Mesenchymal stem cell (in vitro differentiated cells and primary cell): Measurements from ENCODE around the gene CMTM5.

ENCODE experiments used
- DNase-seq: peaks from one replicate; pipeline ENCODE4 v3.0.0-alpha.2; 2013
- H2AFZ ChIP-seq: one replicate; pipeline ENCODE4 v1.6.1; 2013; ENCODE audit warnings: low read depth, mild to moderate bottlenecking, control low read depth, inconsistent platforms, low read length, moderate library complexity
- H2AK5ac ChIP-seq: 2 replicates; pipeline ENCODE4 v1.6.1; 2013; ENCODE audit warnings: low read length, moderate library complexity, mild to moderate bottlenecking, inconsistent platforms; ENCODE audit not compliant: severe bottlenecking
- H2BK120ac ChIP-seq: one replicate; pipeline ENCODE4 v1.6.1; 2013; ENCODE audit warnings: low read depth, mild to moderate bottlenecking, inconsistent platforms, low read length, moderate library complexity
- H2BK12ac ChIP-seq, 2 experiments: one replicate each; pipeline ENCODE4 v1.6.1; 2013; ENCODE audit warnings: inconsistent platforms in 2 of 2, low read length in 2 of 2, mild to moderate bottlenecking in 2 of 2, moderate library complexity in 2 of 2, control low read depth in 1 of 2
- H2BK15ac ChIP-seq: one replicate; pipeline ENCODE4 v1.6.1; 2013; ENCODE audit warnings: mild to moderate bottlenecking, low read depth, inconsistent platforms; ENCODE audit not compliant: poor library complexity, severe bottlenecking
- H2BK5ac ChIP-seq: 2 replicates; pipeline ENCODE4 v1.6.1; 2013; ENCODE audit warnings: low read depth, mild to moderate bottlenecking, low read length, control low read depth, inconsistent platforms; ENCODE audit not compliant: poor library complexity, severe bottlenecking
- H3K14ac ChIP-seq, 2 experiments: one replicate each; pipeline ENCODE4 v1.6.1; 2013; ENCODE audit warnings: inconsistent platforms in 2 of 2, low read length in 2 of 2, control low read depth in 1 of 2, mild to moderate bottlenecking in 1 of 2, moderate library complexity in 1 of 2
- H3K18ac ChIP-seq, 2 experiments: one replicate each; pipeline ENCODE4 v1.6.1; 2013; ENCODE audit warnings: inconsistent platforms in 2 of 2, low read length in 2 of 2, control low read depth in 1 of 2, low read depth in 1 of 2, mild to moderate bottlenecking in 1 of 2
- H3K23ac ChIP-seq, 2 experiments: one replicate each; pipeline ENCODE4 v1.6.1; 2013; ENCODE audit warnings: inconsistent platforms in 2 of 2, low read length in 2 of 2, mild to moderate bottlenecking in 2 of 2, moderate library complexity in 2 of 2, control low read depth in 1 of 2
- H3K27ac ChIP-seq: 2 replicates; pipeline ENCODE4 v1.5.1; 2013; ENCODE audit warnings: mild to moderate bottlenecking, moderate library complexity, low read length, control low read depth, inconsistent platforms; ENCODE audit not compliant: poor library complexity, severe bottlenecking
- H3K27me3 ChIP-seq, 2 experiments: 2 replicates each; pipeline versions ENCODE4 v1.6.1 to v1.7.0; 2013; ENCODE audit warnings: low read length in 2 of 2, mild to moderate bottlenecking in 2 of 2, moderate library complexity in 2 of 2, control low read depth in 1 of 2, inconsistent platforms in 1 of 2; ENCODE audit not compliant: control insufficient read depth in 1 of 2, insufficient read depth in 1 of 2
- H3K36me3 ChIP-seq, 2 experiments: 2 replicates each; pipeline versions ENCODE4 v1.6.1 to v1.7.0; 2013; ENCODE audit warnings: low read length in 2 of 2, control low read depth in 1 of 2, inconsistent platforms in 1 of 2, low read depth in 1 of 2, mild to moderate bottlenecking in 1 of 2; ENCODE audit not compliant: insufficient read depth in 2 of 2, control insufficient read depth in 1 of 2
- H3K4ac ChIP-seq, 2 experiments: one replicate each; pipeline ENCODE4 v1.6.1; 2013; ENCODE audit warnings: inconsistent platforms in 2 of 2, low read length in 2 of 2, mild to moderate bottlenecking in 2 of 2, moderate library complexity in 2 of 2, control low read depth in 1 of 2, low read depth in 1 of 2
- H3K4me1 ChIP-seq: 2 replicates; pipeline ENCODE4 v1.6.1; 2013; ENCODE audit warnings: low read depth, low read length, control low read depth; ENCODE audit not compliant: control insufficient read depth, insufficient read depth
- H3K4me2 ChIP-seq: 2 replicates; pipeline ENCODE4 v1.6.1; 2013; ENCODE audit warnings: low read length, mild to moderate bottlenecking, inconsistent platforms; ENCODE audit not compliant: poor library complexity, severe bottlenecking
- H3K4me3 ChIP-seq, 2 experiments: 2 replicates each; pipeline versions ENCODE4 v1.5.1 to v1.7.0; 2013; ENCODE audit warnings: low read length in 2 of 2, mild to moderate bottlenecking in 2 of 2, control low read depth in 1 of 2, low read depth in 1 of 2; ENCODE audit not compliant: insufficient read depth in 1 of 2
- H3K79me1 ChIP-seq: replicated peaks from 2 replicates; pipeline ENCODE4 v1.6.1; 2013; ENCODE audit warnings: mild to moderate bottlenecking, control low read depth, low read length, inconsistent platforms; ENCODE audit not compliant: poor library complexity, severe bottlenecking
- H3K9ac ChIP-seq: 2 replicates; pipeline ENCODE4 v1.7.0; 2013; ENCODE audit warnings: mild to moderate bottlenecking, low read length, moderate library complexity
- H3K9me3 ChIP-seq: 2 replicates; pipeline ENCODE4 v1.7.0; 2013; ENCODE audit warnings: mild to moderate bottlenecking, low read length; ENCODE audit not compliant: control insufficient read depth
- H4K8ac ChIP-seq: one replicate; pipeline ENCODE4 v1.6.1; 2013; ENCODE audit warnings: inconsistent platforms, mild to moderate bottlenecking, low read length, moderate library complexity
- H4K91ac ChIP-seq: one replicate; pipeline ENCODE4 v1.6.1; 2013; ENCODE audit warnings: mild to moderate bottlenecking, low read length, inconsistent platforms
- WGBS: methylation state at CpG from one replicate; pipeline ENCODE4 v1.1.7; 2013; ENCODE audit warnings: mixed read lengths; 5-methylcytosine and 5-hydroxymethylcytosine counted together

The CMTM5 gene

DNA sequence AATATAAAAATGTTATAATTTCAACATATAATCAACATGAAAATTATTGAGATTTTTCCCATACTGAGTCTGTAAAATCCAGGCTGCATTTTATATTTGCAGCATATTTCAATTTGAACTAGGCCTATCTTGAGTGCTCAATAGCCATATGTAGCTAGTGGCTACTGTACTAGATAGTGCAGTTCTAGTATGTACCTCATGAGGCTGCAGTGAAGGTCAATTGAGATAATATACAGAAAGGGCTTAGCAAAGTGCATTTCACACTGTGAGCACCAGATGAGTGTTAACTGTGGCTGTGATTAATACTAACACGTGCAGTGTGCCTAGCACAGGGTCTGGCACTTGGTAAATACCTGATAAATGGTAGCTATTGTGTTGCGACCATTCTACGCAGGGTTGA, 18.8 kb upstream of the CMTM5 start:
- Histone ChIP-seq H3K36me3 (peaks cover 12 to 37% of the 10 kb centered on the region in 2 experiments), H3K23ac (no peak overlapping the region), H2BK15ac (no peak overlapping the region), H3K4me3 (no peak overlapping the region), H2BK5ac (no peak overlapping the region), H3K27ac (no peak overlapping the region), H2AFZ (no peak overlapping the region), H3K4me1 (peaks cover 5% of the 10 kb centered on the region), H3K79me1 (peaks cover 25% of the 10 kb centered on the region), H3K14ac (no peak overlapping the region), H3K9ac (no peak overlapping the region), H4K8ac (no peak overlapping the region), H3K9me3 (no peaks in the 10 kb centered on the region), H3K4ac (no peak overlapping the region), H3K4me2 (no peak overlapping the region), H2AK5ac (no peak overlapping the region), H4K91ac (no peak overlapping the region), H3K27me3 (peaks cover 0 to 2% of the 10 kb centered on the region in 2 experiments), H2BK12ac (no peak overlapping the region), H2BK120ac (no peak overlapping the region), H3K18ac (no peak overlapping the region)
- DNase-seq: no peak
- 95% methylated on average over 3 of the region's 3 CpGs for WGBS

DNA sequence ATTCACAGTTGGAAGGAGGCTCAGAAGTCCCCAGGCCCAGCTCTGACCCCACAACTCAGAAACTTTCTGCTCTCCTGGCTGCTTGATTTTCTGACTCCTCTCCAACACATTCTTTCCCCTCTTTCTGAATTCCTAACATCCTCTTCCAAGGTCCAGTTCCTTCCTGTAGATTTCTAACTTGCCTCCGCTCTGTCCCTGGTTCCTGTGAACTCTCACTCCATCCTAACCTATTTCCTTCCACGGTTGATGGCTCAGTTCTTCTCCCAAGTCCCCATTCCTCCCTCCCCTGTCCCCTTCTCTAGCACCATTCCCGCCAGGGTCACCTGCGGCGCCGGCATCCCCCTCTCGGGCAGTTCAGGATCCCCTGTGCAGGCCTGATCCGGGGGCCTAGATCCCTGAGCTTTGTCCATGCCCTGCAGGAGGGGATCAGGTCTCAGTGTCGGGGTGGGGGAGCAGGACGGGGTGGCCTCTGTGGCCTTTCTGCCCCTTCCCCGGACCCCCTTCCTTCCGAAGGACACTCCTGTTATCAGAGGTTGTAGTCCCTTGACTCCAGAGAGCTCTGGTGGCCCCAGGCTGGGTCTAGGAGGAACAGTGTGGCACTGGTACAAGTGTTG, 18.2 kb upstream of the CMTM5 start:
- Histone ChIP-seq H3K23ac (no peak overlapping the region), H3K4ac (no peak overlapping the region), H3K18ac (no peak overlapping the region), H2AFZ (no peak overlapping the region), H2BK15ac (no peak overlapping the region), H4K8ac (no peak overlapping the region), H4K91ac (no peak overlapping the region), H3K9ac (no peak overlapping the region), H2BK120ac (no peak overlapping the region), H3K14ac (no peak overlapping the region), H3K4me3 (no peak overlapping the region), H2BK12ac (no peak overlapping the region), H2AK5ac (no peak overlapping the region), H2BK5ac (no peak overlapping the region), H3K27ac (no peak overlapping the region), H3K79me1 (peaks cover 25% of the 10 kb centered on the region), H3K9me3 (no peaks in the 10 kb centered on the region), H3K27me3 (no peaks in the 10 kb centered on the region), H3K36me3 (peaks cover 12 to 37% of the 10 kb centered on the region in 2 experiments), H3K4me2 (no peak overlapping the region), H3K4me1 (peaks cover 5% of the 10 kb centered on the region)
- WGBS: 95% methylated on average over 11 of the region's 12 CpGs
- DNase-seq: no peak

DNA sequence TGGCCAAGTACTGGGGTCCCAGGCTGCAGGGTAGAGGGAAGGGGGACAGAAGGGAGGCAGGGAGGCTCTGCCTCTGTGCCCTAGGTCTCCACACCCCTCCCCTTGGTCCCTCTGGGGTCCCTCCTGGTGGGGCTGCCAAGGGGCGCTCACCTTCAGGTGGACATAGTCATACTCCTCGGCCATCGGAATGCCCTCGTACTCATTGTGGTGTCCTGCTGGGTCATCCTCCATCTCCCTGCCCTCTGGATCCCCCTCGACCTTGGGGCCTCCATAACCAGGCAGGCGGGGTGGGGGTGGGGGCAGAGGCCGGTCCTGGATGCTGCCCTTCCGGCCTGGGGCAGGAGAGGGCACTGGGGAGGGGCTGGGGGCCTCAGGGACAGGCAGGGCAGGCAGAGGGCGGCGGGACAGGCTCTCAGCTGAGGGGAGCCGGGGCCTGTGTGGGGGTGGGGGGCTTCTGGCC, 17.6 kb upstream of the CMTM5 start:
- no peak overlapping the region for H3K27ac ChIP-seq
- H3K23ac ChIP-seq: no peak overlapping the region
- peaks cover 12 to 37% of the 10 kb centered on the region in 2 experiments for H3K36me3 ChIP-seq
- whole genome bisulfite sequencing: 81% methylated on average over 8 of the region's 11 CpGs
- no peak overlapping the region for H2AFZ ChIP-seq
- no peak overlapping the region for H4K8ac ChIP-seq
- H2BK5ac ChIP-seq: no peak overlapping the region
- H3K4me3 ChIP-seq: no peak overlapping the region
- H2BK120ac ChIP-seq: no peak overlapping the region
- H3K9ac ChIP-seq: no peak overlapping the region
- peaks cover 27% of the 10 kb centered on the region for H3K79me1 ChIP-seq
- H2AK5ac ChIP-seq: no peak overlapping the region
- peaks cover 0 to 5% of the 10 kb centered on the region in 2 experiments for H3K27me3 ChIP-seq
- H3K9me3 ChIP-seq: no peaks in the 10 kb centered on the region
- H3K4me2 ChIP-seq: no peak overlapping the region
- no peak overlapping the region for H4K91ac ChIP-seq
- no peak overlapping the region for H3K14ac ChIP-seq
- H3K4me1 ChIP-seq: peaks cover 9% of the 10 kb centered on the region
- DNase-seq: no peak
- no peak overlapping the region for H2BK12ac ChIP-seq
- H3K18ac ChIP-seq: no peak overlapping the region
- H3K4ac ChIP-seq: no peak overlapping the region
- no peak overlapping the region for H2BK15ac ChIP-seq

DNA sequence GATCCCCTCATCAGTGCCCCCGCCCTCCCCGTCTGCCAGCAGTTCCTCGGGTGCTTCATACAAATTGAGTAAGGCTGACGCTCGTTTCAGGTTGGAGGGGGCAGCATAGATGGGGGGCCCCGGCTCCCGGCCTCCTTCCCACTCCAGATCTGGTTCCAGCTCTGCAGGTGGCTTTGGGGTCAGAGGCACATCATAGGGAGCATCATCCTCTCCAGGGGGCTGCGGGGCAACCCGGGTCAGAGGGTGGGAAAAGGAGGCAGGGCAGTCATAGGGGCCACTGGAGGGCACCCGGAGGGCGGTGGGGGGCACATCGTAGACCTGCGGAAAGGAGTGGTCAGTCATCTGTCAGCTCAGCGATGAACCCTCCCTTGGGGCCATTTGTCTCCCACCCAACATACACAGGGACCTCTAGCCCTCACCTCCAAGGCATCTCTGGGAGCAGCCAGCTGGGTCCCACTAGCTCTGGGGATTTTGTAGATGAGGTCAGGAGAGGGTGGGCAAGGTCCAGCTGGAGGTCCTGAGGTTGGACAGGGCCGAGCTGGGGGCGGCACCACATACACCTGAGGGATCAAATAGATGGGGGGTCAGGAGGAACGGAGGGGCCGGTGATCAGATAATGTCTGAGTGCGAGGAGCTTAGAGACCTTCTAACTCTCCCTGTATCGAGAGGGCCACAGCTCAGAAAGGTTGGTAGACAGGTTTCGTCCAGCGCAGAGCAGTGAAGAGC, 17.0 kb upstream of the CMTM5 start:
- no peak overlapping the region for H2AK5ac ChIP-seq
- peaks cover 0 to 12% of the 10 kb centered on the region in 2 experiments for H3K27me3 ChIP-seq
- H3K9me3 ChIP-seq: no peaks in the 10 kb centered on the region
- H3K9ac ChIP-seq: no peak overlapping the region
- no peak overlapping the region for H2AFZ ChIP-seq
- H3K4me2 ChIP-seq: no peak overlapping the region
- H2BK15ac ChIP-seq: no peak overlapping the region
- no peak overlapping the region for H3K4me3 ChIP-seq
- H3K23ac ChIP-seq: no peak overlapping the region
- no peak overlapping the region for H3K14ac ChIP-seq
- WGBS: 95% methylated on average over 18 of the region's 22 CpGs
- peaks cover 12% of the 10 kb centered on the region for H3K4me1 ChIP-seq
- H3K79me1 ChIP-seq: peaks cover 29% of the 10 kb centered on the region
- no peak for DNase-seq
- H2BK12ac ChIP-seq: no peak overlapping the region
- H3K18ac ChIP-seq: no peak overlapping the region
- H3K36me3 ChIP-seq: peaks cover 12 to 37% of the 10 kb centered on the region in 2 experiments
- H3K27ac ChIP-seq: no peak overlapping the region
- no peak overlapping the region for H4K91ac ChIP-seq
- no peak overlapping the region for H2BK5ac ChIP-seq
- H2BK120ac ChIP-seq: no peak overlapping the region
- no peak overlapping the region for H4K8ac ChIP-seq
- no peak overlapping the region for H3K4ac ChIP-seq
